ENCODE results near the gene ALK.

- TF ChIP-seq EZH2phosphoT487 (IDR thresholded peaks at IDR 0.05; ENCODE audit: low read length) (no peak), EZH2 (optimal IDR thresholded peaks at IDR 0.05; ENCODE audit: low read depth, low read length) (no peak)
These were observed 433.3 kb downstream of the ALK start for GRCh38 chr2:29487967-29488555.
